Activated T-helper 17 cell treated with anti-CD3 and anti-CD28 coated beads, Interleukin-2, amount 50 U/mL, for 72 hours (primary cell): Measurements from ENCODE around the gene DLK2. TPM values are rescaled to one million over a fixed set of nuclear protein-coding genes. Genes with fewer than 3 reads are reported as not detected.

ENCODE experiments used
- ATAC-seq: fragments of 150-1000 bp; cut with Tn5 transposase; replicated peaks from 2 replicates; pipeline ENCODE4 v1.10.0; 2021; ENCODE audit warnings: mild to moderate bottlenecking, moderate library complexity
- H3K27ac Mint-ChIP-seq: one replicate; pipeline ENCODE4 v1.8.0; 2022; ENCODE audit warnings: mixed read lengths
- H3K27me3 Mint-ChIP-seq: one replicate; pipeline ENCODE4 v1.8.0; 2022; ENCODE audit warnings: mixed read lengths
- H3K36me3 Mint-ChIP-seq: one replicate; pipeline ENCODE4 v1.8.0; 2022; ENCODE audit warnings: low read depth, mild to moderate bottlenecking, mixed read lengths
- H3K4me1 Mint-ChIP-seq: one replicate; pipeline ENCODE4 v1.8.0; 2022; ENCODE audit warnings: mixed read lengths
- H3K4me3 Mint-ChIP-seq: one replicate; pipeline ENCODE4 v1.8.0; 2022; ENCODE audit warnings: mild to moderate bottlenecking, mixed read lengths
- H3K9me3 Mint-ChIP-seq: one replicate; pipeline ENCODE4 v1.8.0; 2022; ENCODE audit warnings: mixed read lengths
- total RNA-seq, 2 donors: library from RNA; stranded (reverse); gene quantifications; one replicate each; pipeline ENCODE4 v1.2.3, GENCODE V29; 2022

Gene DLK2
- total RNA-seq, 2 donors from 2014 or later: 1.3 to 2.8 TPM

- Mint-ChIP-seq H3K4me3 (no peak overlapping the region), H3K27ac (peak overlapping the region; percentile 56), H3K36me3 (peaks cover 13% of the 10 kb centered on the region), H3K27me3 (no peaks in the 10 kb centered on the region), H3K9me3 (no peaks in the 10 kb centered on the region), H3K4me1 (peaks cover 20% of the 10 kb centered on the region)
- ATAC-seq: no peak
These were observed 37.3 kb upstream of the DLK2 start for GRCh38 chr6:43492673-43493072.

DNA sequence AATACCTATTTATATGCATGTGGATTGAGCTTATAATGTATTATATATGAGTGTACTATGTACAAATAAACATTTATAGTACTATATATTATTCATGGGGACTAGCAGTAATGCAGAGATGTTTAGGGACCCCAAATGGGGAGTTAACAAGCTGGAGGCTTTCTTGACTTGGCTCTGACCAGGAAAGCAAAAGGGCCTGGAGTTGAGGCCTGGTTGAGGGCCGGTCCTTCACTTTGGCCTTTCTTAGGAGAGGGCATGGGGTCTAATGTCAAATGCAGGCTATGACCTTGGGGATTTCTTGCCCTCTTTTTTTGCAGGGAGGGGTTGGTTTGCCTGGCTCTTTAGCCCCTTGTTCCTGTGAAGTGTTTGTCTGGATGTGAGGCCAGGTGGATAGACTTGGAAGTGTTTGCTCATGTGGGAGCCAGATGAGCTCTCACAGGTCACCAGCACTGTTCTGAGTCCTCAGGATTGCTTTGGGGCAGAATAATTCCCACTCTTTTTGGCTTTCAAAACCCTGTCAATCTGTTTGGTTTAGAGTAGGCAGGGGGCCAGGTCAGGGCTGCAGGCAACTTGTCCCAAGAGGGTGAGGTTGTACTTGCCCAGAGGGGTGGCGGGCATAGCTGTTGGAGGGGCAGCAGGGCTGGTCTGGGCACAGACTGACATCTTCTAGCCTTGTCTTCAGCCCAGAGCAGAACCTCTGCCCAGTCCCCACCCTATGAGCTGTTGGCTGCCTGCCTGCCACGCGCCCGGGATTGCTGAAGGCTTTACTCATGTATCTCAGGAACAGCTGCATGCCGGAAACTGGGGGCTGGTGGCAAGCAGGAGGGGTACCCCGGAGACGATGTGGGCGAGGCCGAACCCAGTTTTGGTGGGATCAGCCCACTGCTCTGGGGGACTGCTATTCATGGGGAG is 36.7 kb upstream of the DLK2 start:
- H3K9me3 Mint-ChIP-seq: no peaks in the 10 kb centered on the region
- ATAC-seq: no peak
- peak overlapping the region; percentile 56 for H3K27ac Mint-ChIP-seq

DNA sequence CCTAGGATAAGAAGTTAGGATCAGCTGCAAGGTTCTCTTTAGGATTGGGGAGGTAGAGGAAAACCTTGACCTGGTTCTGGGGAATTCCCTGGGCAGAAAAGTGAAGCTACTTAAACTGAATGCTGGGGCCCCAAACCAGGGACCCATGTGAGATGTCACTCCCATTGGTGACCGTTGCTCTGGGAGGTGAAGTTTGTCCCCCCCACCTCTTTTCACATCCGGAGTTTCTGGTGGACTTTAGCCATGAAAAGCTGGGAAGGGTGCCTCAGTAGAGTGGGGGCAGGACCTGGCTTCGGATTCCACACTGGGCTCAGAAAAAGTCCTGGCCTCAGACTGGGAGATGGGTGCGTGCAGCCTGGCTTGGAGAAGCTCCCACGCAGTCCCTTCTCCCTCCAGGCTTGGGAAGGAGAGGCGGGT is 35.2 kb upstream of the DLK2 start:
- no peak overlapping the region for H3K27ac Mint-ChIP-seq
- no peak overlapping the region for H3K4me3 Mint-ChIP-seq
- no peaks in the 10 kb centered on the region for H3K27me3 Mint-ChIP-seq
- H3K9me3 Mint-ChIP-seq: no peaks in the 10 kb centered on the region
- H3K36me3 Mint-ChIP-seq: peaks cover 20% of the 10 kb centered on the region
- no peak for ATAC-seq
- H3K4me1 Mint-ChIP-seq: peaks cover 23% of the 10 kb centered on the region

More for the DNA sequence above, 36.7 kb upstream of the DLK2 start:
- H3K27me3 Mint-ChIP-seq: no peaks in the 10 kb centered on the region
- H3K36me3 Mint-ChIP-seq: peaks cover 13% of the 10 kb centered on the region
- peaks cover 20% of the 10 kb centered on the region for H3K4me1 Mint-ChIP-seq
- H3K4me3 Mint-ChIP-seq: no peak overlapping the region

GRCh38 chr6:43489277-43490072 is 34.1 kb upstream of the DLK2 start:
- H3K36me3 Mint-ChIP-seq: peaks cover 20% of the 10 kb centered on the region
- H3K4me3 Mint-ChIP-seq: no peak overlapping the region
- peak overlapping the region; percentile 62 for H3K27ac Mint-ChIP-seq
- no peak for ATAC-seq
- H3K9me3 Mint-ChIP-seq: no peaks in the 10 kb centered on the region
- peaks cover 18% of the 10 kb centered on the region for H3K4me1 Mint-ChIP-seq
- H3K27me3 Mint-ChIP-seq: no peaks in the 10 kb centered on the region

DNA sequence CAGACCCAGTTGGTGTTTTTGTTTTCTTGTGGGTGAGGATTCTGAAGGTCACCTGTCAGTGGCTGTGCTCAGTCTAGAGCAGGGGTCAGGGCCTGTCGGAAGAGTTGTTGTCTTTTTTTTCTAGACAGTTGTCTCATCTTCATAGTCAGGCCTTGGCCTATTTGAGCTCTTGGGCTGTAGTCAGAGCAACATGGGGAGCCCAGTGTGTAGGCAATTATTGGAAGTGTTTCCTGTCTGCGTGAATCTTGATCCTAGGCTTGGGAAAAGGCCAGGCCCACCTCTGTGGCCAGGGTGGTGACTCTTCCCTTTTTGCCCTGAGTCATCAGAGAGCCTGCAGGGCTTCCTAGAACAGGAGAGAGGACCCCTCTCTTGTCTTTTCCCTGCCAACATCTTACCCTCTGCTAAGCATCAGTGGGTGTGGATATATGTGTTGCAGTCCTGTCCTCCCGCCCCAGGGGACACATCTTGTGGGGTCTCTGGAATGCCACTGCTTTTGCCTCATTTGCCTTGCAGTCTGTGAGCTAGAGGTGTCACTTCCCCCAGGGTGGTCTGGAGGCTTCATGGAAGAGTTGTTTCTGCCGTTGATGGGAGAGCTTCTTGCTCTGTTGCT is 33.4 kb upstream of the DLK2 start:
- Mint-ChIP-seq H3K27me3 (no peaks in the 10 kb centered on the region), H3K4me3 (no peak overlapping the region)

GRCh38 chr6:43481591-43482236 is 26.4 kb upstream of the DLK2 start:
- no peaks in the 10 kb centered on the region for H3K9me3 Mint-ChIP-seq
- peak overlapping the region; percentile 62 for H3K27ac Mint-ChIP-seq
- H3K4me3 Mint-ChIP-seq: no peak overlapping the region
- H3K4me1 Mint-ChIP-seq: peaks cover 38% of the 10 kb centered on the region
- no peak for ATAC-seq
- H3K36me3 Mint-ChIP-seq: peaks cover 34% of the 10 kb centered on the region
- H3K27me3 Mint-ChIP-seq: no peaks in the 10 kb centered on the region

More for the DNA sequence above, 33.4 kb upstream of the DLK2 start:
- H3K36me3 Mint-ChIP-seq: peaks cover 20% of the 10 kb centered on the region
- H3K9me3 Mint-ChIP-seq: no peaks in the 10 kb centered on the region
- H3K4me1 Mint-ChIP-seq: peaks cover 13% of the 10 kb centered on the region
- H3K27ac Mint-ChIP-seq: peak overlapping the region; percentile 62
- ATAC-seq: no peak

- Mint-ChIP-seq H3K4me1 (peaks cover 38% of the 10 kb centered on the region), H3K36me3 (peaks cover 29% of the 10 kb centered on the region), H3K27ac (no peak overlapping the region), H3K9me3 (no peaks in the 10 kb centered on the region), H3K27me3 (no peaks in the 10 kb centered on the region), H3K4me3 (no peak overlapping the region)
- no peak for ATAC-seq
These were observed 25.7 kb upstream of the DLK2 start for GRCh38 chr6:43481075-43481474.

- Mint-ChIP-seq H3K27me3 (no peaks in the 10 kb centered on the region), H3K27ac (peak overlapping the region; percentile 95), H3K36me3 (peaks cover 29% of the 10 kb centered on the region), H3K9me3 (no peaks in the 10 kb centered on the region), H3K4me1 (peaks cover 33% of the 10 kb centered on the region), H3K4me3 (peak overlapping the region; percentile 89)
- ATAC-seq: no peak
These were observed 22.6 kb upstream of the DLK2 start for GRCh38 chr6:43478008-43478372.

- peak; percentile 100 for ATAC-seq
These were observed 22.1 kb upstream of the DLK2 start, which contains the start of gene TJAP1 for GRCh38 chr6:43477235-43478007. Gene TJAP1, plus strand, starts transcription at chr6:43477570. Its CDS starts 21,432 bp downstream, at chr6:43499002.

GRCh38 chr6:43476746-43477145 is 21.4 kb upstream of the DLK2 start:
- H3K4me1 Mint-ChIP-seq: peaks cover 24% of the 10 kb centered on the region
- peak overlapping the region; percentile 95 for H3K27ac Mint-ChIP-seq
- no peaks in the 10 kb centered on the region for H3K27me3 Mint-ChIP-seq
- peaks cover 24% of the 10 kb centered on the region for H3K36me3 Mint-ChIP-seq
- H3K4me3 Mint-ChIP-seq: peak overlapping the region; percentile 89
- H3K9me3 Mint-ChIP-seq: no peaks in the 10 kb centered on the region
- ATAC-seq: no peak

More at GRCh38 chr6:43477235-43478007, 22.1 kb upstream of the DLK2 start, which contains the start of gene TJAP1:
- Mint-ChIP-seq H3K9me3 (no peaks in the 10 kb centered on the region), H3K4me1 (peaks cover 31% of the 10 kb centered on the region), H3K4me3 (peak within 1 kb of the TSS; percentile 89), H3K27me3 (no peaks in the 10 kb centered on the region), H3K36me3 (peaks cover 29% of the 10 kb centered on the region), H3K27ac (peak within 1 kb of the TSS; percentile 95)

DNA sequence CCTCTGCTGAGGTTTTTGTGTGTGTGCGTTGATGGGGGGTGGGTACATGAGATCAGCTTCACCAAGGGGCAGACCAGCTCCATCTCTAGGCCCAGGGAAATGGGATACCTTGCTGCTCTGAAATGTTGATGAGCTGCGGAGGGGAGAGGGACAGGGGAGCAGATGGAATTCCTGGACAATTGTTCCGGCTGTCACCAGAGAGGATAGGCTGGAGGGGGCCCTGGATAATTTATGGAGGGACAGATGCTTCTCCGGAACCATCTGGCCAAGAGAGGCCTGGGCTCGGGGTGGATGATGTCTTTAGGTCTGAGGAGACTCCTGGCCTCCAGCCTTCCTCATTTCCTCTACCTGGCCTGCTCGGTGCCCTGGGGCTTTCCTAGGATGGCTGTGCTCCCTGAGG is 20.2 kb upstream of the DLK2 start:
- ATAC-seq: no peak
- Mint-ChIP-seq H3K36me3 (peaks cover 15% of the 10 kb centered on the region), H3K4me3 (no peak overlapping the region), H3K27me3 (no peaks in the 10 kb centered on the region), H3K27ac (no peak overlapping the region), H3K4me1 (peaks cover 22% of the 10 kb centered on the region), H3K9me3 (no peaks in the 10 kb centered on the region)

DNA sequence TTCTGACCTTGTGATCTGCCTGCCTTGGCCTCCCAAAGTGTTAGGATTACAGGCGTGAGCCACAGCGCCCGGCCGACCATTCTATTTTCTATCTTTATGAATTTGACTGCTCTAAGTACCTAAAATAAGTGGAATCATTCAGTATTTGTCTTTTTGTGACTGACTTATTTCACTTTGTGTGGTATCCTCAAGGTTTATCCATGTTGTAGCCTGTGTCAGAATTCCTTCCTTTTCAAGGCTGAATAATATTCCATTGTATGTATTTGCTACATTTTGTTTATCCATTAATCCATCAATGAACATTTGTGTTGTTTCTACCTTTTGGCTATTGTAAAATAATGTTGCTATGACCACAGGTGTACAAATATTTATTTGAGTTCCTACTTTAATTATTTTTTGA is 17.2 kb upstream of the DLK2 start:
- Mint-ChIP-seq H3K4me1 (peaks cover 8% of the 10 kb centered on the region), H3K27ac (no peak overlapping the region), H3K4me3 (no peak overlapping the region), H3K27me3 (peaks cover 3% of the 10 kb centered on the region), H3K9me3 (no peaks in the 10 kb centered on the region), H3K36me3 (peaks cover 3% of the 10 kb centered on the region)
- ATAC-seq: no peak

DNA sequence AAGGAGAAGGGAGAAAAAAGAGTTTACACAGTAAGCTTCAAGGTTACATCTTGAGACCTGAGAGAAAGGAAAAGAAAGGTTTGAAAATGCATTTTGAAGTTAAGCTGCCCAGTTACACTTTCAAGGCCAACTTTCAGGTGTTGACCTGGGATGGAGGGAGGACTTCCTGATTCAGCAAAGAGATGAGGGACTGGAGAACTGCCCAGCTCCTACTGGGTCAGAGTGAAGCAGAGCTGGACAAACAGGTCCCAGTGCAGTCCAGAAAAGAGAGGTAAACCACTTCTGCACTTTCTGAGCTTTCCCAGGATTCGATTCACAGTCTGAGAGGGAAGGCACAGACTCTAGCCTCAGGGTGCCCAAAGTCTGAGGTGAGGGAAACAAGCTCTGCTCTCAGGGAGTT is 16.1 kb upstream of the DLK2 start:
- H3K4me3 Mint-ChIP-seq: no peak overlapping the region
- no peaks in the 10 kb centered on the region for H3K4me1 Mint-ChIP-seq
- H3K9me3 Mint-ChIP-seq: no peaks in the 10 kb centered on the region
- peaks cover 7% of the 10 kb centered on the region for H3K27me3 Mint-ChIP-seq
- no peak for ATAC-seq
- H3K36me3 Mint-ChIP-seq: no peaks in the 10 kb centered on the region
- no peak overlapping the region for H3K27ac Mint-ChIP-seq
